Hepatocyte (in vitro differentiated cells): ENCODE results near the gene KDM3B. TPM values are rescaled to one million over a fixed set of nuclear protein-coding genes. Genes with fewer than 3 reads are reported as not detected.
A peak's percentile ranks its signal among the peaks of the same experiment; 100 is the strongest.
"Not testable (repeated sequence)": the region's sequence is repeated elsewhere in the genome, so short reads cannot be mapped to it uniquely, and the experiment has no call there.

ENCODE experiments used
- DNase-seq: peaks from one replicate; pipeline ENCODE4 v3.0.0-alpha.2; 2016; ENCODE audit warnings: low spot score
- H2AFZ ChIP-seq: fragments of 200-600 bp; sonication (generic); 2 replicates; pipeline ENCODE4 v1.6.0; 2016; ENCODE audit warnings: antibody characterized with exemption, mild to moderate bottlenecking
- H3K27ac ChIP-seq: fragments of 200-600 bp; sonication (generic); 2 replicates; pipeline ENCODE4 v1.5.1; 2016; ENCODE audit warnings: mild to moderate bottlenecking
- H3K27me3 ChIP-seq: fragments of 200-600 bp; sonication (generic); 2 replicates; pipeline ENCODE4 v1.6.1; 2016
- H3K36me3 ChIP-seq: fragments of 200-600 bp; sonication (generic); replicated peaks from 2 replicates; pipeline ENCODE4 v1.5.1; 2016; ENCODE audit warnings: low read depth; ENCODE audit not compliant: insufficient read depth
- H3K4me1 ChIP-seq: fragments of 200-600 bp; sonication (generic); 2 replicates; pipeline ENCODE4 v1.5.1; 2016; ENCODE audit warnings: mild to moderate bottlenecking, moderate library complexity; ENCODE audit not compliant: insufficient read depth
- H3K4me2 ChIP-seq: fragments of 200-600 bp; sonication (generic); 2 replicates; pipeline ENCODE4 v1.6.0; 2016
- H3K4me3 ChIP-seq: fragments of 200-600 bp; sonication (generic); 2 replicates; pipeline ENCODE4 v1.5.1; 2016; ENCODE audit warnings: mild to moderate bottlenecking
- H3K79me2 ChIP-seq: fragments of 200-600 bp; sonication (generic); 2 replicates; pipeline ENCODE4 v1.6.0; 2017; ENCODE audit warnings: mild to moderate bottlenecking
- H3K9me2 ChIP-seq: fragments of 200-600 bp; sonication (generic); replicated peaks from 2 replicates; pipeline ENCODE4 v1.6.0; 2017; ENCODE audit warnings: mild to moderate bottlenecking; ENCODE audit not compliant: insufficient read depth
- H3K9me3 ChIP-seq: fragments of 200-600 bp; sonication (generic); 2 replicates; pipeline ENCODE4 v1.5.1; 2016; ENCODE audit warnings: low read depth, mild to moderate bottlenecking
- H4K20me1 ChIP-seq: fragments of 200-600 bp; sonication (generic); 2 replicates; pipeline ENCODE4 v1.6.0; 2016; ENCODE audit warnings: mild to moderate bottlenecking; ENCODE audit not compliant: insufficient read depth, poor library complexity, severe bottlenecking
- EZH2 ChIP-seq: fragments of 200-600 bp; sonication (generic); IDR thresholded peaks from 2 replicates; pipeline ENCODE4 v1.6.1; 2016; ENCODE audit warnings: antibody characterized with exemption, mild to moderate bottlenecking, borderline replicate concordance
- EZH2phosphoT487 ChIP-seq: fragments of 200-600 bp; sonication (generic); IDR thresholded peaks from one replicate; pipeline ENCODE4 v1.6.1; 2018; ENCODE audit warnings: antibody characterized with exemption, mild to moderate bottlenecking, low read depth, moderate library complexity; ENCODE audit not compliant: unreplicated experiment, severe bottlenecking
- WGBS: methylation state at CpG from one replicate; pipeline ENCODE4 v1.1.6; 2016; ENCODE audit warnings: low lambda C conversion rate; ENCODE audit errors: missing lambda C conversion rate; 5-methylcytosine and 5-hydroxymethylcytosine counted together
- polyA plus RNA-seq: library from polyadenylated mRNA; unstranded; fragments of >200 nt; fragmentation: Nextera tagmentation; extraction: Ambion mirVana; gene quantifications from 2 replicates; pipeline ENCODE4 v1.2.1, GENCODE V29; 2016
- total RNA-seq: library from RNA; depleted of rRNA; stranded (reverse); fragments of >200 nt; gene quantifications from 2 replicates; pipeline ENCODE4 v1.2.3, GENCODE V29; 2014
- TF ChIP-seq, protein P1 (sequence below): fragments of 200-600 bp; sonication (generic); IDR thresholded peaks from 2 replicates; pipeline ENCODE4 v1.5.1; 2016; ENCODE audit warnings: antibody characterized with exemption, mild to moderate bottlenecking; ENCODE audit not compliant: poor library complexity

KDM3B gene
- total and polyA plus RNA-seq, 2 experiments from 2014 or later, result 22.1 to 67.8 TPM

DNA sequence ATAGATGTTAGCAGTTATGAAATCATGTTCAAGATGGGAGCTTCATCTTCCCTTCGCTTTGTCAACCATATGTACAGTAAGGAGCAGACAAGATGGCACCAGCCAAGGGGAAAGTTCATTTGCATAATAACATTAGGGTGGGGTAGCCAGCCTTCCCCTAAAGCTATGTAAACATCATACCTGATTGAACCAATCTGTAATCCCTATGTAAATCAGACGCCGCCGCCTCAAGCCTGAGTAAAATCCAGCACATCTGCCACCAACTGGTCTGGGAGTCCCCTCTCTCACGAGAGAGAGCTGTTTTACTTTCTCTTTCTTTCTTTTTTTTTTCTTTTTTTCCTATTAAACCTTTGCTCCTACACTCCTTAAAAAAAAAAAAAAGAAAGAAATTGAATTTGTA, 55.5 kb downstream of the KDM3B start:
- Histone ChIP-seq H3K27ac (peak overlapping the region; percentile 47), H3K4me1 (no peaks in the 10 kb centered on the region), H3K4me2 (no peak overlapping the region), H3K9me2 (no peaks in the 10 kb centered on the region), H3K4me3 (no peak overlapping the region), H3K27me3 (no peaks in the 10 kb centered on the region), H3K36me3 (no peaks in the 10 kb centered on the region), H3K79me2 (no peaks in the 10 kb centered on the region), H3K9me3 (no peaks in the 10 kb centered on the region), H4K20me1 (no peaks in the 10 kb centered on the region), H2AFZ (no peak overlapping the region)
- 80% methylated on average over 5 of the region's 5 CpGs for WGBS
- TF ChIP-seq EZH2 (no peak), EZH2phosphoT487 (no peak)
- TF ChIP-seq, protein P1, sequence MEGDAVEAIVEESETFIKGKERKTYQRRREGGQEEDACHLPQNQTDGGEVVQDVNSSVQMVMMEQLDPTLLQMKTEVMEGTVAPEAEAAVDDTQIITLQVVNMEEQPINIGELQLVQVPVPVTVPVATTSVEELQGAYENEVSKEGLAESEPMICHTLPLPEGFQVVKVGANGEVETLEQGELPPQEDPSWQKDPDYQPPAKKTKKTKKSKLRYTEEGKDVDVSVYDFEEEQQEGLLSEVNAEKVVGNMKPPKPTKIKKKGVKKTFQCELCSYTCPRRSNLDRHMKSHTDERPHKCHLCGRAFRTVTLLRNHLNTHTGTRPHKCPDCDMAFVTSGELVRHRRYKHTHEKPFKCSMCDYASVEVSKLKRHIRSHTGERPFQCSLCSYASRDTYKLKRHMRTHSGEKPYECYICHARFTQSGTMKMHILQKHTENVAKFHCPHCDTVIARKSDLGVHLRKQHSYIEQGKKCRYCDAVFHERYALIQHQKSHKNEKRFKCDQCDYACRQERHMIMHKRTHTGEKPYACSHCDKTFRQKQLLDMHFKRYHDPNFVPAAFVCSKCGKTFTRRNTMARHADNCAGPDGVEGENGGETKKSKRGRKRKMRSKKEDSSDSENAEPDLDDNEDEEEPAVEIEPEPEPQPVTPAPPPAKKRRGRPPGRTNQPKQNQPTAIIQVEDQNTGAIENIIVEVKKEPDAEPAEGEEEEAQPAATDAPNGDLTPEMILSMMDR, result no peak
- peak; percentile 37 for DNase-seq

DNA sequence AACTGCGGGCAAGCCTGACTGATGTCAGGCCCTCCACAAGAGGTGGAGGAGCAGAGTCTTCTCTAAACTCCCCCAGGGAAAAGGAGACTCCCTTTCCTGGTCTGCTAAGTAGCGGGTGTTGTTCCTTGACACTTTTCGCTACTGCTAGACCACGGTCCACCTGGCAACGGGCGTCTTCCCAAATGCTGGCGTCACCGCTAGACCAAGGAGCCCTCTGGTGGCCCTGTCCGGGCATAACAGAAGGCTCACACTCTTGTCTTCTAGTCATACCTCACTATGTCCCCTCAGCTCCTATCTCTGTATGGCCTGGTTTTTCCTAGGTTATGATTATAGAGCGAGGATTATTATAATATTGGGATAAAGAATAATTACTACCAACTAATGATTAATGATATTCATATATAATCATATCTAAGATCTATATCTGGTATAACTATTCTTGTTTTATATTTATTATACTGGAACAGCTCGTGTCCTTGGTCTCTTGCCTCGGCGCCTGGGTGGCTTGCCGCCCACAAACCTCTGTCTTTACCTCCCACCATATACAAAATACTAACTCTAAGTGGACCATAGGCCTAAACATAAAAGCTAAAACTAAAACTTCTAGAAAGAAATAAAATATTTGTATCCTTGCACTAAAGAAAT, 58.6 kb downstream of the KDM3B start:
- H3K36me3 ChIP-seq, H3K27me3 ChIP-seq, H2AFZ ChIP-seq, H3K9me2 ChIP-seq, H3K4me1 ChIP-seq, H3K27ac ChIP-seq, H3K4me2 ChIP-seq, DNase-seq, H3K9me3 ChIP-seq, H4K20me1 ChIP-seq, H3K79me2 ChIP-seq, H3K4me3 ChIP-seq: not testable (repeated sequence)
- TF ChIP-seq, protein P1, result peak; percentile 44
- 92% methylated on average over 14 of the region's 14 CpGs for WGBS

DNA sequence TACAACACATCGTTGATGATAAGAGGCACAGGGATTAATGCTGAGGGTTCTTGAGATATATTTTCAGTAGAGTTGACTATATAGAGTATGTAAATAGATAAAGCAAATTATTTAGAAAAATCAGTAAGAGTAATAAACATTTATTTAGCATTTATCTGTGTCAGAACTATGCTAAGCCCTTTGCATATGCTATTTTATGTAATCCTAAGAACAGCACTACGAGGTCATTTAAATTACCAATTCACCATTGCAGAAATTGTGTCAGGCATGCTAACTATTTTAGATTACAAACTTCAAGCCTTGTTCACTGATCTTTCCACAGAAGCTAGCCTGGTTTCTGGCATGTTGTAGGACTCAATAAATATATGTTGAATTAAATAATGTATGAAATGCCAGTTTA, 66.0 kb downstream of the KDM3B start:
- Histone ChIP-seq H3K4me2 (no peak overlapping the region), H3K9me2 (no peaks in the 10 kb centered on the region), H4K20me1 (no peaks in the 10 kb centered on the region), H3K27ac (no peak overlapping the region), H3K27me3 (no peaks in the 10 kb centered on the region), H3K36me3 (no peaks in the 10 kb centered on the region), H3K79me2 (no peaks in the 10 kb centered on the region), H3K4me1 (no peaks in the 10 kb centered on the region), H2AFZ (no peak overlapping the region), H3K4me3 (no peak overlapping the region), H3K9me3 (no peaks in the 10 kb centered on the region)
- DNase-seq, result no peak
- TF ChIP-seq, protein P1, result no peak
- TF ChIP-seq EZH2phosphoT487 (no peak), EZH2 (no peak)
- 87% methylated on average over 2 of the region's 2 CpGs for WGBS

GRCh38 chr5:138425079-138425478, 72.6 kb downstream of the KDM3B start:
- no peak overlapping the region for H3K4me3 ChIP-seq
- no peaks in the 10 kb centered on the region for H3K4me1 ChIP-seq
- H4K20me1 ChIP-seq, result no peaks in the 10 kb centered on the region
- H3K4me2 ChIP-seq, result no peak overlapping the region
- H3K27me3 ChIP-seq, result no peaks in the 10 kb centered on the region
- 100% methylated on average over 1 of the region's 1 CpG for WGBS
- no peak overlapping the region for H2AFZ ChIP-seq
- no peaks in the 10 kb centered on the region for H3K9me2 ChIP-seq
- H3K79me2 ChIP-seq, result no peaks in the 10 kb centered on the region
- H3K36me3 ChIP-seq, result no peaks in the 10 kb centered on the region
- no peak overlapping the region for H3K27ac ChIP-seq
- DNase-seq, result no peak
- H3K9me3 ChIP-seq, result no peaks in the 10 kb centered on the region
- TF ChIP-seq EZH2phosphoT487, result no peak
- no peak for TF ChIP-seq EZH2
- TF ChIP-seq, protein P1, result no peak
